ENCODE measurements around the gene RRP9. TPM values are rescaled to one million over a fixed set of nuclear protein-coding genes. Genes with fewer than 3 reads are reported as not detected.

RRP9 gene
- total RNA-seq, 3 donors from 2014 or later (not counting 1 experiment from before 2014, with no cell fraction given): 11.2 to 13.0 (median 12.7) TPM

DNA sequence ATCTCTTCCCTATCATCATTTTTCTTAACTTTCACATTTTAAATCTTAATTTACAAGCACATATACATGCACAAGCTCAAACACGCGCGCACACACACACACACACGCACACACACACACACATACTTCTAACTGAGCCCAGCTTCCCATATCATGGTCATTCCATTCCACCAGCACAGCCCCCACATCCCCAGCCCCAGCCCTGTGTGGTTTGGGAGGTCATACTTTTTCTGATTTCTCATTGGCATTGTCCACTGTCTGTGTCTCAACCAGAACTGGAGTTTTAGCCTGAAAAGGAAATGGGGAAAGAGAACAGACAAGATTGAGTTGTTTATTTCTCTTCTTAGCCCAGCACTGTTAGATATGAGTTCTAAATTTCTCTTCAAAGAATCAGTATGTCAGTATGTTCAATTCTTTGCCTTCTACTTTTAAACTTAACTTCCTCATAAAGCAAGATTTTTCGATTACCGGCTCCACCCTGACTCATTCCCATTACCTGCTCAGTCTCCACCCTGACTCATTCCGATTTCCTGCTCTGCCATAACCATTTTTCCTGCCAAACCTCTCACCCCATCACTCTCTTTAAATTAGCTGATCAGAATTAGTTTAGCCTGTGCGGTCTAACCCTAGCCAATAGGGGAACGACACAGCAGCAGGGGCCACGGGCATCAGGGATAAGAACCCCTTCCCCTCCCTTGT lies 44.9 kb downstream of the RRP9 start:
- Histone ChIP-seq H3K27me3 (ENCODE audit: control insufficient read depth, insufficient read depth, low read length) (peaks cover 2% of the 10 kb centered on the region), H3K4me3 (ENCODE audit: low read length) (no peak overlapping the region), H3K36me3 (ENCODE audit: control insufficient read depth, insufficient read depth, low read length) (no peaks in the 10 kb centered on the region), H3K4me1 (ENCODE audit: control insufficient read depth, insufficient read depth, low read length) (no peaks in the 10 kb centered on the region), H3K9me3 (ENCODE audit: control insufficient read depth, insufficient read depth, low read length) (no peaks in the 10 kb centered on the region), H3K27ac (ENCODE audit: low read length) (no peak overlapping the region)
- no peak overlapping the region for H3K4me3 Mint-ChIP-seq
- peaks cover 43 to 49% of the 10 kb centered on the region in 2 donors for H3K27me3 Mint-ChIP-seq (ENCODE audit: low read depth in 2 of 2)
- ATAC-seq: no peak
- H3K36me3 Mint-ChIP-seq: no peaks in the 10 kb centered on the region
- no peaks in the 10 kb centered on the region for H3K9me3 Mint-ChIP-seq
- intact Hi-C loops (cut with micrococcal nuclease): no loop called here
- no peak overlapping the region for H3K27ac Mint-ChIP-seq
- 90% methylated on average over 10 of the region's 10 CpGs for WGBS (ENCODE audit: insufficient coverage)
- TF ChIP-seq, protein P1, sequence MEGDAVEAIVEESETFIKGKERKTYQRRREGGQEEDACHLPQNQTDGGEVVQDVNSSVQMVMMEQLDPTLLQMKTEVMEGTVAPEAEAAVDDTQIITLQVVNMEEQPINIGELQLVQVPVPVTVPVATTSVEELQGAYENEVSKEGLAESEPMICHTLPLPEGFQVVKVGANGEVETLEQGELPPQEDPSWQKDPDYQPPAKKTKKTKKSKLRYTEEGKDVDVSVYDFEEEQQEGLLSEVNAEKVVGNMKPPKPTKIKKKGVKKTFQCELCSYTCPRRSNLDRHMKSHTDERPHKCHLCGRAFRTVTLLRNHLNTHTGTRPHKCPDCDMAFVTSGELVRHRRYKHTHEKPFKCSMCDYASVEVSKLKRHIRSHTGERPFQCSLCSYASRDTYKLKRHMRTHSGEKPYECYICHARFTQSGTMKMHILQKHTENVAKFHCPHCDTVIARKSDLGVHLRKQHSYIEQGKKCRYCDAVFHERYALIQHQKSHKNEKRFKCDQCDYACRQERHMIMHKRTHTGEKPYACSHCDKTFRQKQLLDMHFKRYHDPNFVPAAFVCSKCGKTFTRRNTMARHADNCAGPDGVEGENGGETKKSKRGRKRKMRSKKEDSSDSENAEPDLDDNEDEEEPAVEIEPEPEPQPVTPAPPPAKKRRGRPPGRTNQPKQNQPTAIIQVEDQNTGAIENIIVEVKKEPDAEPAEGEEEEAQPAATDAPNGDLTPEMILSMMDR (IDR thresholded peaks at IDR 0.05): no peak
- DNase-seq: no peak
- peaks cover 3 to 5% of the 10 kb centered on the region in 2 donors for H3K4me1 Mint-ChIP-seq

DNA sequence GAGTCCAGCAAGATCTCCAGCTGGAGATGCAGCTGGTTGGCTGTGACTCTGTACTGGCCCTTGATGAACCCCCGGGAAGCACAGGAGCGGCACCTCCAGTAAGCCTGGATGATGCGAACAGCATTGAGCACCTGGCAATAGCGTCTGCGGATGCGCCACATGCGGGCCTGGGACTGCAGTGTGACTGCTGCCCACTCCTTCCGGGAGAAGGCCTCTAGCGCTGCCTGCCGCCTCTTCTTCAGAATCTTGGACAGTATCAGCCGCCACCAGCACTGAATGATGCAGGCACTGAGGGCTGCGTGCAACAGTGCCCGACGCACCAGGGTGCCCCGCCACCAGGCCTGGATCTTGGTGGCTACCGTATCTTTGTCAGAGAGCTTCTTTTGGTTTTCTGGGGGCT lies 46.8 kb downstream of the RRP9 start:
- TF ChIP-seq, protein P1 (IDR thresholded peaks at IDR 0.05): no peak
- ATAC-seq (no peak), DNase-seq (no peak)
- Histone ChIP-seq H3K36me3 (ENCODE audit: control insufficient read depth, insufficient read depth, low read length) (no peaks in the 10 kb centered on the region), H3K9me3 (ENCODE audit: control insufficient read depth, insufficient read depth, low read length) (no peaks in the 10 kb centered on the region), H3K4me3 (ENCODE audit: low read length) (no peak overlapping the region), H3K27ac (ENCODE audit: low read length) (no peak overlapping the region), H3K27me3 (ENCODE audit: control insufficient read depth, insufficient read depth, low read length) (peaks cover 4% of the 10 kb centered on the region), H3K4me1 (ENCODE audit: control insufficient read depth, insufficient read depth, low read length) (no peaks in the 10 kb centered on the region)
- Mint-ChIP-seq H3K4me3 (no peak overlapping the region), H3K4me1 (peaks cover 5 to 11% of the 10 kb centered on the region in 2 donors), H3K36me3 (no peaks in the 10 kb centered on the region), H3K9me3 (no peaks in the 10 kb centered on the region), H3K27ac (no peak overlapping the region), H3K27me3 (ENCODE audit: low read depth in 2 of 2) (peaks cover 39 to 47% of the 10 kb centered on the region in 2 donors)
- WGBS (ENCODE audit: insufficient coverage): 96% methylated on average over 16 of the region's 16 CpGs
- intact Hi-C loops (cut with micrococcal nuclease): no loop called here

DNA sequence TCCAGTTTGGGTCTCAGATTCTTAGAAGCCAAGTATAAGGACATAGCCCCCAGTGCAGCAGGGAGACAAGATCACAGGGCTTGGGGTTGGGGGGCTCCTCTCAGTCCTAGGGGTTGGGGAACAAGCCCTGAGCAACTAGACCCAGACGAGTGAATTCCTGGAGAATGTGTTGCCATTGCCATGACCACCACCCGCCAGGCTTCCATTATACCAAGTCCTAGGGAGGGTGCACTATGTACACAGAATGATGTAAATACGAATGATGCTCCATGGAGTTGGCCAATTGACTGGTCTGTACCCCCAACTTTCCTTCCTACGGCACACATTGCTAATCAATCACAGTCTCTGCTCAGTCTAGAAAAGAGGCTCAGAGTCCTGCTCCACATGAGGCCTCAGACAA lies 47.3 kb downstream of the RRP9 start:
- H3K4me3 ChIP-seq (ENCODE audit: low read length): no peak overlapping the region

More for the DNA sequence above, 47.3 kb downstream of the RRP9 start:
- TF ChIP-seq, protein P1 (IDR thresholded peaks at IDR 0.05): no peak
- DNase-seq: no peak
- Mint-ChIP-seq H3K4me1 (peaks cover 5 to 11% of the 10 kb centered on the region in 2 donors), H3K4me3 (no peak overlapping the region), H3K9me3 (no peaks in the 10 kb centered on the region), H3K27me3 (ENCODE audit: low read depth in 2 of 2) (peaks cover 39 to 47% of the 10 kb centered on the region in 2 donors), H3K27ac (no peak overlapping the region), H3K36me3 (no peaks in the 10 kb centered on the region)
- Histone ChIP-seq H3K36me3 (ENCODE audit: control insufficient read depth, insufficient read depth, low read length) (no peaks in the 10 kb centered on the region), H3K9me3 (ENCODE audit: control insufficient read depth, insufficient read depth, low read length) (no peaks in the 10 kb centered on the region), H3K27me3 (ENCODE audit: control insufficient read depth, insufficient read depth, low read length) (peaks cover 6% of the 10 kb centered on the region), H3K27ac (ENCODE audit: low read length) (no peak overlapping the region), H3K4me1 (ENCODE audit: control insufficient read depth, insufficient read depth, low read length) (no peaks in the 10 kb centered on the region)
- intact Hi-C loops (cut with micrococcal nuclease): no loop called here
- ATAC-seq: no peak
- WGBS (ENCODE audit: insufficient coverage): 83% methylated on average over 4 of the region's 4 CpGs
